ENCODE data around the gene SPTB. TPM values are rescaled to one million over a fixed set of nuclear protein-coding genes. Genes with fewer than 3 reads are reported as not detected.
A peak's percentile ranks its signal among the peaks of the same experiment; 100 is the strongest.

The SPTB gene
- total and polyA plus RNA-seq, 9 of the 15 experiments (the other 6 are each of a cell fraction or from before 2014, with no cell fraction given), result 0.21 to 45.9 (median 11.7) TPM

DNA sequence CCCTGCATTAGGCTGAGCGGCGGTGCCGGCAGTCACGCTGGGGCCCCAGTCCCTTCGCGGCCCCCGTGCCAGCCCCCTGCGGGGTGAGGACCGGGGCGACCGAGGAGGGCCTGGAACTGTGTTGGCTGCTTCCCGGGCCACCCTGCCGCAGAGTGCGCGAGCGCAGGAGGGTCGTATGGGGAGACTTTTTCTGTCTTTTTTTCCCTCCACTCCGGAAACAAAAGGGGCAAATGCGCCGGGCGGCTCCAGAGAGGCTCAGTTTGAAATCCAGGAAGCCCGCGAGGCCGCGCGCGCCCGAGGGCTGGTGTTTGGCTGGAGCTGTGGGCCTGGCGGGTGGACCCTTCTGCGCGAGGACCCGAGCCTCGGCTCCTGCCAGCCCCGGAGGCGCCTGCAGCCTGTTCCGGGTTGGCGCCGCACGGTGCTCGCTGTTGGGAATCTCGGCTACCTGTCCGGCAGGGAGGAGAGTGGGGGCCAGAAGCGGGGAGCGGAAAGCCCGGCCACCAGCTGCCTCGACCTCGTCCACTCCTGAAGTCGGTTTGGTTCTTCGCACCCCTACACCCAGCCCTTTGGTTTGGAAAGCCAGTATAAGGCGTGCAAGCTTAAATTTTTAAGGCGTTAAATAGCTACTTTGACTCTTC, 174.8 kb downstream of the SPTB start:
- Histone ChIP-seq H3K36me3 (ENCODE audit: control insufficient read depth, insufficient read depth, low read length) (no peaks in the 10 kb centered on the region), H3K4me1 (replicated peaks in 1 of 2; ENCODE audit: control insufficient read depth in 2 of 2, insufficient read depth in 2 of 2, low read length in 2 of 2) (peaks cover 0 to 18% of the 10 kb centered on the region in 2 experiments; a peak in 2 of 5 replicates), H3K79me2 (ENCODE audit: control insufficient read depth, insufficient read depth, low read length) (no peaks in the 10 kb centered on the region), H3K9me3 (replicated peaks; ENCODE audit: control insufficient read depth, insufficient read depth, low read depth, low read length) (no peaks in the 10 kb centered on the region), H2AFZ (ENCODE audit: low read depth, low read length) (no peak overlapping the region), H3K27ac (ENCODE audit: extremely low read depth, low read depth, low read length) (no peak overlapping the region), H3K9ac (ENCODE audit: insufficient read depth in 1 of 2, low read depth in 2 of 2, low read length in 2 of 2) (no peak overlapping the region), H3K9me1 (ENCODE audit: control insufficient read depth, insufficient read depth, low read length) (no peaks in the 10 kb centered on the region), H3K27me3 (ENCODE audit: control insufficient read depth in 2 of 2, insufficient read depth in 2 of 2, low read length in 2 of 2) (peaks cover 32 to 71% of the 10 kb centered on the region in 2 experiments), H3K4me3 (no peak overlapping the region), H3K4me2 (ENCODE audit: insufficient read depth, low read length) (no peak overlapping the region), H4K20me1 (replicated peaks; ENCODE audit: control insufficient read depth, insufficient read depth, low read length) (no peaks in the 10 kb centered on the region)
- POLR2A ChIA-PET, result interaction anchor here (0.7 to 1.5 kb wide), 3 partner anchors 11 to 271 kb away, joined by 3 to 5 read pairs (median 5); partner anchors contain the start of gene CHURC1
- 10% methylated on average over 29 of the region's 51 CpGs for WGBS (ENCODE audit: insufficient coverage, low coverage, missing lambda C conversion rate)
- no TSS peak for BruUV-seq (replicated peaks)
- in situ Hi-C loops (cut with MboI), result no loop called here
- no peak for FAIRE-seq
- peak in 2 of 4 experiments; percentile 13 to 16 for DNase-seq (ENCODE audit: extremely low read depth in 1 of 4, low spot score in 3 of 4)
- intact Hi-C loops (cut with micrococcal nuclease), result no loop called here
- CTCF ChIA-PET (ENCODE audit: low intra/inter-chr PET ratio), result no interaction called here
- no peak for ATAC-seq
- no peak for TF ChIP-seq ZC3H4 (CRISPR knock-in tag; IDR thresholded peaks at IDR 0.05; ENCODE audit: borderline replicate concordance)
- TF ChIP-seq NR0B1 (IDR thresholded peaks at IDR 0.05; ENCODE audit: partially characterized antibody), result no peak
- TF ChIP-seq ZNF217 (CRISPR knock-in tag; IDR thresholded peaks at IDR 0.05), result no peak
- TF ChIP-seq CREB3 (tag; conservative IDR thresholded peaks at IDR 0.05; ENCODE audit: low read depth), result no peak
- TF ChIP-seq FOXP1 (CRISPR knock-in tag; IDR thresholded peaks at IDR 0.05), result no peak
- no peak for TF ChIP-seq ZHX1 (conservative IDR thresholded peaks at IDR 0.05; ENCODE audit: low read length)
- TF ChIP-seq NR2C2 (CRISPR knock-in tag; IDR thresholded peaks at IDR 0.05), result no peak
- no peak for TF ChIP-seq NR2C2 (tag; IDR thresholded peaks at IDR 0.05)
- TF ChIP-seq ETV6 (IDR thresholded peaks at IDR 0.05; ENCODE audit: borderline replicate concordance in 1 of 2, low read depth in 2 of 2, low read length in 1 of 2), result no peak
- no peak for TF ChIP-seq ETV6 (CRISPR knock-in tag; IDR thresholded peaks at IDR 0.05; ENCODE audit: borderline replicate concordance)
- TF ChIP-seq SP1 (CRISPR knock-in tag; IDR thresholded peaks at IDR 0.05), result no peak

Measured in K562 (cell line).